Adrenal gland (tissue), 5 donors: ENCODE measurements around the gene CTPS1.

Experiments
- POLR2A ChIP-seq, 2 donors: fragments of 450-650 bp; IDR thresholded peaks; one replicate each; pipeline ENCODE4 v1.6.1; 2017; ENCODE audit warnings: antibody characterized with exemption in 2 of 2, mild to moderate bottlenecking in 2 of 2, moderate library complexity in 1 of 2
- TF ChIP-seq, protein P1 (sequence below), 6 experiments: fragments of 450-650 bp in 4 of 6; fragments of 200-600 bp in 2 of 6; sonication (generic) in 1 of 6; IDR thresholded peaks; 1 replicate in 5 of 6; 2 replicates in 1 of 6; pipeline versions ENCODE4 v1.5.1 to v1.8.0; 2016 to 2021; ENCODE audit warnings: antibody characterized with exemption in 6 of 6, mild to moderate bottlenecking in 2 of 6, moderate library complexity in 1 of 6
- donor health status: DM: no; HTN: no; CAD: no.

DNA sequence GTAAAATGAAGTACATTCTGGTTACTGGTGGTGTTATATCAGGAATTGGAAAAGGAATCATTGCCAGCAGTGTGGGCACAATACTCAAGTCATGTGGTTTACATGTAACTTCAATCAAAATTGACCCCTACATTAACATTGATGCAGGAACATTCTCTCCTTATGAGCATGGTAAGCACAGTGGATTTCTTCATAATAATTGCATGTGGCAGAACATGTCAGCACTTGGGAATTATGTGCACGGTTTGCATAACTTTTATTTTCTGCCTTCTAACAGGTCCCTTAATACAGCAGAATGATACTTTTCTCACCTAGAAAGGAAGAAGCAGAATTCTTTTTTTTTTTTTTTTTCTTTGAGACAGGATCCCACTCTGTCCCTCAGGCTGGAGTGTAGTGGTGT is 3.8 kb downstream of the CTPS1 start:
- TF ChIP-seq, protein P1, sequence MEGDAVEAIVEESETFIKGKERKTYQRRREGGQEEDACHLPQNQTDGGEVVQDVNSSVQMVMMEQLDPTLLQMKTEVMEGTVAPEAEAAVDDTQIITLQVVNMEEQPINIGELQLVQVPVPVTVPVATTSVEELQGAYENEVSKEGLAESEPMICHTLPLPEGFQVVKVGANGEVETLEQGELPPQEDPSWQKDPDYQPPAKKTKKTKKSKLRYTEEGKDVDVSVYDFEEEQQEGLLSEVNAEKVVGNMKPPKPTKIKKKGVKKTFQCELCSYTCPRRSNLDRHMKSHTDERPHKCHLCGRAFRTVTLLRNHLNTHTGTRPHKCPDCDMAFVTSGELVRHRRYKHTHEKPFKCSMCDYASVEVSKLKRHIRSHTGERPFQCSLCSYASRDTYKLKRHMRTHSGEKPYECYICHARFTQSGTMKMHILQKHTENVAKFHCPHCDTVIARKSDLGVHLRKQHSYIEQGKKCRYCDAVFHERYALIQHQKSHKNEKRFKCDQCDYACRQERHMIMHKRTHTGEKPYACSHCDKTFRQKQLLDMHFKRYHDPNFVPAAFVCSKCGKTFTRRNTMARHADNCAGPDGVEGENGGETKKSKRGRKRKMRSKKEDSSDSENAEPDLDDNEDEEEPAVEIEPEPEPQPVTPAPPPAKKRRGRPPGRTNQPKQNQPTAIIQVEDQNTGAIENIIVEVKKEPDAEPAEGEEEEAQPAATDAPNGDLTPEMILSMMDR (IDR thresholded peaks at IDR 0.05) = no peak
- TF ChIP-seq POLR2A (IDR thresholded peaks at IDR 0.05) = no peak
